Cardiac muscle cell (in vitro differentiated cells and primary cell): ENCODE results near the gene PCSK5. TPM values are rescaled to one million over a fixed set of nuclear protein-coding genes. Genes with fewer than 3 reads are reported as not detected.

Source experiments
- DNase-seq, 2 donors: peaks; one replicate each; pipeline versions ENCODE4 v3.0.0 to v3.0.0-alpha.2; 2010 to 2017; ENCODE audit warnings: low read depth in 1 of 2, low spot score in 1 of 2
- H3K27ac ChIP-seq: fragments of 200-600 bp; sonication (generic); 2 replicates; pipeline ENCODE4 v1.5.1; 2016
- H3K27me3 ChIP-seq: fragments of 200-600 bp; sonication (generic); 2 replicates; pipeline ENCODE4 v1.6.0; 2016; ENCODE audit warnings: control low read depth
- H3K36me3 ChIP-seq: fragments of 200-600 bp; sonication (generic); 2 replicates; pipeline ENCODE4 v1.5.1; 2016; ENCODE audit warnings: control low read depth
- H3K4me1 ChIP-seq: fragments of 200-600 bp; sonication (generic); 2 replicates; pipeline ENCODE4 v1.8.1; 2017; ENCODE audit warnings: low read depth, mild to moderate bottlenecking, mixed run types
- H3K4me3 ChIP-seq: fragments of 200-600 bp; sonication (generic); 2 replicates; pipeline ENCODE4 v1.5.1; 2016; ENCODE audit warnings: mild to moderate bottlenecking
- H3K9me3 ChIP-seq: fragments of 200-600 bp; sonication (generic); 2 replicates; pipeline ENCODE4 v1.5.1; 2017; ENCODE audit warnings: low read depth, mild to moderate bottlenecking, control low read depth
- CTCF ChIP-seq: IDR thresholded peaks from 2 replicates; pipeline ENCODE4 v1.5.1; 2012; ENCODE audit warnings: low read depth, mild to moderate bottlenecking, low read length
- polyA plus RNA-seq: library from polyadenylated mRNA; unstranded; fragments of >200 nt; fragmentation: Nextera tagmentation; extraction: Ambion mirVana; gene quantifications from 2 replicates; pipeline ENCODE4 v1.2.1, GENCODE V29; 2016
- total RNA-seq: library from RNA; depleted of rRNA; stranded (reverse); fragments of >200 nt; gene quantifications from 2 replicates; pipeline ENCODE4 v1.2.3, GENCODE V29; 2016

Gene PCSK5
- total and polyA plus RNA-seq, 2 experiments from 2014 or later, result 6.8 to 9.6 TPM

GRCh38 chr9:76366275-76366674, 475.8 kb downstream of the PCSK5 start:
- H3K4me3 ChIP-seq, result no peak overlapping the region
- H3K9me3 ChIP-seq, result no peaks in the 10 kb centered on the region
- no peak overlapping the region for H3K27ac ChIP-seq
- H3K27me3 ChIP-seq, result no peaks in the 10 kb centered on the region
- no peak for DNase-seq
- no peak for TF ChIP-seq CTCF
- H3K4me1 ChIP-seq, result peaks cover 9% of the 10 kb centered on the region
- no peaks in the 10 kb centered on the region for H3K36me3 ChIP-seq

GRCh38 chr9:76369583-76369982, 479.1 kb downstream of the PCSK5 start:
- TF ChIP-seq CTCF, result no peak
- Histone ChIP-seq H3K27me3 (no peaks in the 10 kb centered on the region), H3K4me1 (peaks cover 25% of the 10 kb centered on the region), H3K4me3 (no peak overlapping the region), H3K9me3 (no peaks in the 10 kb centered on the region), H3K27ac (peak overlapping the region; percentile 78), H3K36me3 (no peaks in the 10 kb centered on the region)
- peak; percentile 55 to 76 for DNase-seq

GRCh38 chr9:76370396-76371023, 480.0 kb downstream of the PCSK5 start:
- no peaks in the 10 kb centered on the region for H3K36me3 ChIP-seq
- H3K27ac ChIP-seq, result no peak overlapping the region
- DNase-seq, result no peak
- H3K9me3 ChIP-seq, result no peaks in the 10 kb centered on the region
- H3K4me3 ChIP-seq, result no peak overlapping the region
- peaks cover 34% of the 10 kb centered on the region for H3K4me1 ChIP-seq
- H3K27me3 ChIP-seq, result no peaks in the 10 kb centered on the region
- no peak for TF ChIP-seq CTCF

- no peak for TF ChIP-seq CTCF
- Histone ChIP-seq H3K27me3 (no peaks in the 10 kb centered on the region), H3K4me3 (no peak overlapping the region), H3K27ac (peak overlapping the region; percentile 32), H3K4me1 (peaks cover 35% of the 10 kb centered on the region), H3K9me3 (no peaks in the 10 kb centered on the region), H3K36me3 (no peaks in the 10 kb centered on the region)
- DNase-seq, result peak in 1 of 2 donors; percentile 63
These were observed 481.4 kb downstream of the PCSK5 start for GRCh38 chr9:76371901-76372300.

- H3K36me3 ChIP-seq, result no peaks in the 10 kb centered on the region
- peak overlapping the region; percentile 32 for H3K27ac ChIP-seq
- no peaks in the 10 kb centered on the region for H3K9me3 ChIP-seq
- H3K4me3 ChIP-seq, result no peak overlapping the region
- peak in 1 of 2 donors; percentile 10 for DNase-seq
- peaks cover 35% of the 10 kb centered on the region for H3K4me1 ChIP-seq
- no peaks in the 10 kb centered on the region for H3K27me3 ChIP-seq
- no peak for TF ChIP-seq CTCF
These were observed 481.9 kb downstream of the PCSK5 start for GRCh38 chr9:76372336-76372735.
